CD4-positive, alpha-beta T cell (primary cell): ENCODE measurements around the gene TMEM8B. TPM values are rescaled to one million over a fixed set of nuclear protein-coding genes. Genes with fewer than 3 reads are reported as not detected.

Experiments used
- ATAC-seq: fragments of 200-7000 bp; cut with Tn5 transposase; one replicate; pipeline ENCODE4 v1.10.0; 2022; ENCODE audit warnings: mild to moderate bottlenecking; ENCODE audit not compliant: poor library complexity
- CTCF ChIA-PET: fragments of 350-600 bp; sonication (Branson Sonifier 250); formaldehyde crosslinking; loops from one replicate; lab custom pipeline; 2021; ENCODE audit warnings: antibody characterized with exemption, inconsistent platforms; lab: Charles Lee
- POLR2A ChIA-PET: fragments of 350-600 bp; sonication (Branson Sonifier 250); formaldehyde crosslinking; loops from one replicate; lab custom pipeline; 2021; ENCODE audit warnings: antibody characterized with exemption, inconsistent platforms; lab: Charles Lee
- DNase-seq, 14 experiments: peaks; one replicate each; pipeline ENCODE4 v3.0.0-alpha.2; 2013 to 2020; ENCODE audit warnings: mixed read lengths in 2 of 14
- H3K27ac ChIP-seq, 2 donors: one replicate each; pipeline versions ENCODE4 v1.5.1 to v1.7.0; 2013; ENCODE audit warnings: low read length in 2 of 2, low read depth in 1 of 2, mild to moderate bottlenecking in 1 of 2
- H3K27me3 ChIP-seq, 2 experiments: 1 replicate in 1 of 2; 2 replicates in 1 of 2; pipeline versions ENCODE4 v1.6.1 to v1.7.0; 2013; ENCODE audit warnings: low read length in 2 of 2, control low read depth in 1 of 2, mild to moderate bottlenecking in 1 of 2, moderate library complexity in 1 of 2; ENCODE audit not compliant: insufficient read depth in 2 of 2, control insufficient read depth in 1 of 2
- H3K36me3 ChIP-seq: one replicate; pipeline ENCODE4 v1.6.1; 2013; ENCODE audit warnings: low read length, control low read depth; ENCODE audit not compliant: insufficient read depth
- H3K4me1 ChIP-seq: one replicate; pipeline ENCODE4 v1.6.1; 2013; ENCODE audit warnings: low read length, control low read depth; ENCODE audit not compliant: insufficient read depth
- H3K4me3 ChIP-seq: one replicate; pipeline ENCODE4 v1.5.1; 2013; ENCODE audit warnings: mild to moderate bottlenecking, low read length, moderate library complexity
- H3K9me3 ChIP-seq, 2 experiments: 1 replicate in 1 of 2; 2 replicates in 1 of 2; pipeline versions ENCODE4 v1.6.1 to v1.7.0; 2013; ENCODE audit warnings: low read length in 2 of 2, mild to moderate bottlenecking in 2 of 2, control low read depth in 1 of 2, moderate library complexity in 1 of 2; ENCODE audit not compliant: control insufficient read depth in 1 of 2, insufficient read depth in 1 of 2
- H3K27ac Mint-ChIP-seq: one replicate; pipeline ENCODE4 v1.8.0; 2020; ENCODE audit warnings: mixed read lengths
- H3K27me3 Mint-ChIP-seq: one replicate; pipeline ENCODE4 v1.8.0; 2021; ENCODE audit warnings: mixed read lengths
- H3K36me3 Mint-ChIP-seq: one replicate; pipeline ENCODE4 v1.8.0; 2021; ENCODE audit warnings: low read depth, mixed read lengths
- H3K4me1 Mint-ChIP-seq: one replicate; pipeline ENCODE4 v1.8.0; 2021; ENCODE audit warnings: low read depth, mixed read lengths
- H3K4me3 Mint-ChIP-seq: one replicate; pipeline ENCODE4 v1.8.0; 2020; ENCODE audit warnings: mild to moderate bottlenecking, mixed read lengths
- H3K9me3 Mint-ChIP-seq: one replicate; pipeline ENCODE4 v1.8.0; 2020; ENCODE audit warnings: mixed read lengths
- CTCF ChIP-seq: fragments of 200-600 bp; IDR thresholded peaks from one replicate; pipeline ENCODE4 v1.8.0; 2022; ENCODE audit warnings: antibody characterized with exemption, mild to moderate bottlenecking
- intact Hi-C, 2 experiments: fragments of 100-400 bp; cut with DNase I in 1 of 2; cut with micrococcal nuclease in 1 of 2; formaldehyde crosslinking; loops; one replicate each; pipeline versions ENCODE4 v1.15.1 to v1.9.0; 2023 to 2025; cut with DNase I, micrococcal nuclease
- total RNA-seq, 174 experiments: library from RNA in 2 of 174; stranded (reverse) in 2 of 174; gene quantifications; one replicate each; pipeline ENCODE4 v1.2.3 and lab custom pipeline; 2021 to 2026

The TMEM8B gene
- total RNA-seq, 2 experiments from 2014 or later, result 8.9 to 9.6 TPM

- H3K27me3 ChIP-seq, result no peaks in the 10 kb centered on the region
- Mint-ChIP-seq H3K4me3 (no peak within 1 kb of the TSS), H3K4me1 (peaks cover 7% of the 10 kb centered on the region), H3K9me3 (no peaks in the 10 kb centered on the region), H3K27ac (no peak within 1 kb of the TSS), H3K36me3 (peaks cover 32% of the 10 kb centered on the region), H3K27me3 (no peaks in the 10 kb centered on the region)
- no peak within 1 kb of the TSS for H3K4me3 ChIP-seq
- ATAC-seq (no peak), DNase-seq (peak in 1 of 14 experiments; percentile 20)
- H3K9me3 ChIP-seq, result no peaks in the 10 kb centered on the region
- ChIA-PET CTCF (interaction anchor here (1.6 kb wide), 1 partner anchor 91 kb away, joined by 5 read pairs; no protein-coding TSS in a partner anchor), POLR2A (no interaction called here)
- no peak within 1 kb of the TSS for H3K27ac ChIP-seq
- H3K4me1 ChIP-seq, result peaks cover 5% of the 10 kb centered on the region
- no peak for TF ChIP-seq CTCF
- peaks cover 22% of the 10 kb centered on the region for H3K36me3 ChIP-seq
- intact Hi-C loops, result loop anchor here in 1 of 2 experiments (5.0 kb wide), 1 partner anchor 231 kb away; no protein-coding TSS in a partner anchor
Observed at GRCh38 chr9:35791297-35791921, 37.6 kb upstream of the TMEM8B start, which contains the start of gene NPR2. Gene NPR2, plus strand, starts transcription at chr9:35791591. Its CDS starts 818 bp downstream, at chr9:35792409.

- H3K9me3 ChIP-seq, result no peaks in the 10 kb centered on the region
- no peak for ATAC-seq
- POLR2A ChIA-PET, result no interaction called here
- H3K9me3 Mint-ChIP-seq, result no peaks in the 10 kb centered on the region
- H3K4me1 Mint-ChIP-seq, result peaks cover 7% of the 10 kb centered on the region
- peaks cover 29% of the 10 kb centered on the region for H3K36me3 Mint-ChIP-seq
- no peak overlapping the region for H3K27ac ChIP-seq
- intact Hi-C loops, result loop anchor here in 1 of 2 experiments (5.0 kb wide), 1 partner anchor 230 kb away; no protein-coding TSS in a partner anchor
- no peak overlapping the region for H3K27ac Mint-ChIP-seq
- no peak overlapping the region for H3K4me3 ChIP-seq
- H3K27me3 Mint-ChIP-seq, result no peaks in the 10 kb centered on the region
- H3K4me3 Mint-ChIP-seq, result no peak overlapping the region
- CTCF ChIA-PET, result interaction anchor here (1.6 kb wide), 1 partner anchor 90 kb away, joined by 5 read pairs; no protein-coding TSS in a partner anchor
- H3K36me3 ChIP-seq, result peaks cover 21% of the 10 kb centered on the region
- H3K27me3 ChIP-seq, result no peaks in the 10 kb centered on the region
- no peak for TF ChIP-seq CTCF
- peaks cover 5% of the 10 kb centered on the region for H3K4me1 ChIP-seq
- no peak for DNase-seq
Observed at GRCh38 chr9:35792024-35792813, 36.8 kb upstream of the TMEM8B start.

GRCh38 chr9:35792826-35793225, 36.2 kb upstream of the TMEM8B start:
- ChIA-PET POLR2A (no interaction called here), CTCF (interaction anchor here (1.6 kb wide), 1 partner anchor 89 kb away, joined by 5 read pairs; no protein-coding TSS in a partner anchor)
- H3K36me3 Mint-ChIP-seq, result peaks cover 23% of the 10 kb centered on the region
- no peak for DNase-seq
- H3K27me3 Mint-ChIP-seq, result no peaks in the 10 kb centered on the region
- H3K4me3 Mint-ChIP-seq, result no peak overlapping the region
- ATAC-seq, result no peak
- Histone ChIP-seq H3K27ac (no peak overlapping the region), H3K9me3 (no peaks in the 10 kb centered on the region), H3K36me3 (peaks cover 25% of the 10 kb centered on the region), H3K27me3 (no peaks in the 10 kb centered on the region), H3K4me3 (no peak overlapping the region), H3K4me1 (peaks cover 5% of the 10 kb centered on the region)
- no peak for TF ChIP-seq CTCF
- no peaks in the 10 kb centered on the region for H3K9me3 Mint-ChIP-seq
- H3K27ac Mint-ChIP-seq, result no peak overlapping the region
- intact Hi-C loops, result loop anchor here in 1 of 2 experiments (5.0 kb wide), 1 partner anchor 229 kb away; no protein-coding TSS in a partner anchor
- H3K4me1 Mint-ChIP-seq, result peaks cover 7% of the 10 kb centered on the region
